IgD-negative memory B cell (primary cell): ENCODE results near the gene CEP126. TPM values are rescaled to one million over a fixed set of nuclear protein-coding genes. Genes with fewer than 3 reads are reported as not detected.
A peak's percentile ranks its signal among the peaks of the same experiment; 100 is the strongest.

Experiments used
- H3K27ac Mint-ChIP-seq, 3 donors: one replicate each; pipeline ENCODE4 v1.8.0; 2020 to 2022; ENCODE audit warnings: mild to moderate bottlenecking in 3 of 3, mixed read lengths in 3 of 3, moderate library complexity in 1 of 3
- H3K27me3 Mint-ChIP-seq: one replicate; pipeline ENCODE4 v1.8.0; 2021; ENCODE audit warnings: mixed read lengths
- H3K36me3 Mint-ChIP-seq: one replicate; pipeline ENCODE4 v1.8.0; 2020; ENCODE audit warnings: mild to moderate bottlenecking, mixed read lengths
- H3K4me1 Mint-ChIP-seq, 3 donors: one replicate each; pipeline ENCODE4 v1.8.0; 2020 to 2022; ENCODE audit warnings: mixed read lengths in 3 of 3, mild to moderate bottlenecking in 1 of 3
- H3K4me3 Mint-ChIP-seq, 4 donors: one replicate each; pipeline ENCODE4 v1.8.0; 2020 to 2022; ENCODE audit warnings: mild to moderate bottlenecking in 4 of 4, mixed read lengths in 4 of 4, moderate library complexity in 3 of 4
- H3K9me3 Mint-ChIP-seq, 3 donors: one replicate each; pipeline ENCODE4 v1.8.0; 2020 to 2021; ENCODE audit warnings: mixed read lengths in 3 of 3, mild to moderate bottlenecking in 1 of 3
- polyA plus RNA-seq: library from polyadenylated mRNA; unstranded; fragments of 300-500 nt; fragmentation: Illumina TruSeq; gene quantifications from one replicate; pipeline ENCODE4 v1.2.3, GENCODE V29; 2021

CEP126 gene
- polyA plus RNA-seq, 1 donor from 2014 or later, result 0.50 TPM

DNA sequence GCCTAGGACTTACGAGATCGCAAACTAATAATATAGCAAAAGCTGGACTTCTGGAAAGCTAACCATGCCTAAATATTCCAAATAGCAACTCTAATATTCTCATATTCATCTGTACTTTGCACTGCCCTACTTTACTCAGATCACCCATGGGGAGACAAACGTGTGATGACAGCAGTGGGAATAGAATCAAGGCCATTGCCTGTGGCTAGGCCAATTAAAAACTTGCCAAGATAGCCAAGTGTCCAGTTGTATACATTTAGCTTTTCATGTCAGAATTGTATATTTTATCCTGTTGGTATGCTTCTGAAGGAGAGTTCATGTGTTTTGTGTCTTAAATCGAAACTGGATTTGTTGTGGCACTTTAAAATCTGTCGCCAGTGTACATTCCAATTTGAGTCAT lies 1.2 kb upstream of the CEP126 start:
- Mint-ChIP-seq H3K4me3 (peak overlapping the region in 2 of 4 donors; percentile 15 to 35), H3K27me3 (no peaks in the 10 kb centered on the region), H3K9me3 (peaks cover 0 to 1% (median 0%) of the 10 kb centered on the region in 3 donors), H3K27ac (peak overlapping the region in 1 of 3 donors; percentile 19), H3K4me1 (peaks cover 20 to 24% (median 22%) of the 10 kb centered on the region in 3 donors), H3K36me3 (no peaks in the 10 kb centered on the region)

DNA sequence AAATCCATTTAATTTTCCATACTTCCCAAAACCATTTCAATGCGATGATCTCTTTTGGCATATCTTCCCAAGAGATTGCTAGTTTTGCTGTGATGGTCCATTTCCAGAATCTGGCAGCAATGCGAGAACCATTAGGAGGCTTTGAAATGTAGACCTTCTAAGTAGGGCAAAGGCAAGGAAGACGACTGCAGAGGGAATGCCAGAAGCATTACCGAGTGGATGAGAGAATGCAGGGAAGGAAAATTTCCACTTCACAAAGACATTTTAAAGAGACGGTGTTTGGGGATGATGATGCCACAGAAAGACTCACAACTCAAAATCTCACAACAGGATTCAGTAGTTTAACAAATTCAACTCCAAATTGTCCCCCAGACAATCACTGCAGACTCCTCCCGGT lies 471 bp upstream of the CEP126 start:
- peak overlapping the region; percentile 96 to 99 (median 97) for H3K27ac Mint-ChIP-seq
- H3K4me1 Mint-ChIP-seq, result peaks cover 22 to 24% (median 22%) of the 10 kb centered on the region in 3 donors
- H3K27me3 Mint-ChIP-seq, result no peaks in the 10 kb centered on the region
- no peaks in the 10 kb centered on the region for H3K36me3 Mint-ChIP-seq
- no peaks in the 10 kb centered on the region for H3K9me3 Mint-ChIP-seq
- H3K4me3 Mint-ChIP-seq, result peak overlapping the region; percentile 93 to 98 (median 94)

DNA sequence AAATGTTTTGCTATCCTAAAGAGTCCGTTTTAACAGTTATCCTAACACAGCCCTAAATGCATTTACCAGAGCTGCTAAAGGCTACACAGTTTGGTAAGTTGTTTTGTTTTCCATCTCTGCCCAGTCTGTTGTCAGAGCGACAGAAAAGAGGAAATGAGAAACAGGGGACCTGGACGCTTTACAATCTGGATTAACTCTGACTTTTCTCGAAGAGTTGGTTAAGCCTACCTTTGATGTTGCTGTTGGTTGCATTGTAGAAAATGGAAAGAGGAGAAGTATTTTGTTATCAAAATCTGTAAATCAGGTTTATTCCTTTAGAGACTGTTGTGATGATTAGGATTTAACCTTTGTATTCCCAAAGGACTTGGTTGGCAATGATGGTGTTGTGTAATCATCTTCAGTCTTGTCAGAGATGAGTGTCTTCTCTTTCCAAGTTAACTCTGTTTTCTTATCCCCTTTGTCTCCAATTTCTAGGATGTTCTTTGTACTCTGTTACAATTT lies 1.0 kb downstream of the CEP126 start:
- Mint-ChIP-seq H3K27me3 (no peaks in the 10 kb centered on the region), H3K9me3 (no peaks in the 10 kb centered on the region), H3K4me1 (peaks cover 22 to 24% (median 22%) of the 10 kb centered on the region in 3 donors), H3K36me3 (no peaks in the 10 kb centered on the region), H3K27ac (peak overlapping the region; percentile 96 to 99 (median 97)), H3K4me3 (peak overlapping the region; percentile 93 to 98 (median 94))

DNA sequence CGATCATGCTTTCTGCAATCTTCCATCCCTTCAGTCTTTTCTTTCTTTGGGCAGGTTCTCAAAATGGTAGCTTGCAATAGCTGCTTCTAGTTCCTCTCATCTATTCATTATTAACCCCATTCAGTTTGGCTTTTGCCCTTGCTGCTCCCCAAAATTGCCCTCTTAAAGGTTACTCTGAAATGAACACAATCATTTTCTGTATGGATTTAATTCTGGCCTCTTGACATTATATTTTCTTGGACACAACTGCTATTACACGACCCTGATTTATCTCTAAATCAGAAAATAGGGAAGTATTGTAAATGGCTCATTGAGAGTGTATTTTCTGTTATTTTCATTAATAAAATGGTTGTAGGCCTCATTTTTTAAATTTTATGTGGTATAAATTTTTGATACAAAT lies 1.6 kb downstream of the CEP126 start, which contains the start of gene ANGPTL5:
Gene ANGPTL5 (minus strand): TSS at position 101 of the 400 bp plus-strand sequence. CDS start 8,613 bp downstream, outside the sequence.
- Mint-ChIP-seq H3K4me1 (peaks cover 22 to 24% (median 22%) of the 10 kb centered on the region in 3 donors), H3K36me3 (no peaks in the 10 kb centered on the region), H3K27me3 (no peaks in the 10 kb centered on the region), H3K9me3 (no peaks in the 10 kb centered on the region), H3K27ac (peak within 1 kb of the TSS; percentile 96 to 99 (median 97)), H3K4me3 (peak within 1 kb of the TSS; percentile 93 to 98 (median 94))

DNA sequence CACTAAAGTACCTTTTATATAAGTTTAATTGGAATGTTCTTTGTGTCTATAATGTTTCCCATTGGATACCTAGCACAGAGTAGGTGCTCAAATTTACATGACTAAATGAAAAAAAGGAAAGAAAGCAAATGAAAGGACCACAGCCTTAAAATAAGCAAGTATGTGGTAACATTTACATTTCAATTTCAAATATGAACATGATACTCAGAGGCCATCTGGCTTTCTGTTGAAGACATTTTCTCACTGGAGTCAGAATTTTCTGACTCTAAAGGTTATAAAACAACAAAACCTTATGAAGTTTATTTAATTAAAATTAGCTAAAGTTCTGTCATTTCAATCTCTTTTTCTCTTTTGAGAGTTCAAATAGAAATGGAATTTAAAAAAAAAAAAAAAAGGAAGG lies 2.4 kb downstream of the CEP126 start:
- Mint-ChIP-seq H3K27me3 (no peaks in the 10 kb centered on the region), H3K4me1 (peaks cover 22 to 24% (median 22%) of the 10 kb centered on the region in 3 donors), H3K9me3 (no peaks in the 10 kb centered on the region), H3K4me3 (peak overlapping the region in 1 of 4 donors; percentile 49), H3K27ac (peak overlapping the region in 2 of 3 donors; percentile 83 to 97), H3K36me3 (no peaks in the 10 kb centered on the region)

DNA sequence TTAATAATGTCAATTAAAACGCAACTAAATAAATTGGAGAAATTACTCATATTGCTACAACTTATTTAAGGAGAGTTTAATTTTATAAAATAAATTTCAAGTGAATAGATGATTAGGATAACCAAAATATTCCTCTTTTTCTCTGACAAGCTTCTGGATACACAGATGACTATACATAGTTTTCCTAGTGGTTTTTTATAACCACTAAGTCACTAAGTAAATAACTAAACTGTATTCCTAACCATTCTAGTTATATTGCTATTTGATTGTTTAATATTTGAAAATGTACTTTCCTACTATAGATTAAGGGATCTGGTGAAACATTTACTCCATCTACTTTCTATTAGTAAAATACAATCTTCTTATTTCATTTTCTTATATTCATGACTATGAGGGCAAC lies 6.2 kb downstream of the CEP126 start:
- Mint-ChIP-seq H3K4me1 (peaks cover 5 to 7% (median 6%) of the 10 kb centered on the region in 3 donors), H3K9me3 (no peaks in the 10 kb centered on the region), H3K4me3 (no peak overlapping the region), H3K27ac (no peak overlapping the region), H3K27me3 (no peaks in the 10 kb centered on the region), H3K36me3 (peaks cover 2% of the 10 kb centered on the region)

DNA sequence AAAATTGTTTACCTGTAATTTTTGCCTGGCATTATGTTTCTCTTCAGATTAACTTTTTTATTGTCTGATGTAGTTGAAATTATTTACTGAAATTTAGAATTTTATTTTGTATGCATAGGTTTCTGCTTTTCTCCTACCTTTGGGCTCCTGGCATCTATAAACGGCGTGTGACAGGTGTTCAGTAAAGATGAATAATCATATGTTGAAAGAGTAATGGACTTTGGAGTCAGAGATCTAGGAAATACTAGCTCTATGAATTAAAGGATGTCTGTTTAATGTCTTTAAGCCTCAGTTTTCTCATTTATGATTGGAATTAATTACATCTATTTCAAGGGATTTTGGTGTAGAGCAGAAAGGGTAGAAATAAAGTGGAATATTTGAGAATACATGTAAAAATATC lies 8.7 kb downstream of the CEP126 start:
- Mint-ChIP-seq H3K9me3 (peaks cover 0 to 6% (median 0%) of the 10 kb centered on the region in 3 donors), H3K4me1 (peaks cover 0 to 2% (median 0%) of the 10 kb centered on the region in 3 donors), H3K4me3 (no peak overlapping the region), H3K27me3 (no peaks in the 10 kb centered on the region), H3K36me3 (peaks cover 4% of the 10 kb centered on the region), H3K27ac (no peak overlapping the region)

DNA sequence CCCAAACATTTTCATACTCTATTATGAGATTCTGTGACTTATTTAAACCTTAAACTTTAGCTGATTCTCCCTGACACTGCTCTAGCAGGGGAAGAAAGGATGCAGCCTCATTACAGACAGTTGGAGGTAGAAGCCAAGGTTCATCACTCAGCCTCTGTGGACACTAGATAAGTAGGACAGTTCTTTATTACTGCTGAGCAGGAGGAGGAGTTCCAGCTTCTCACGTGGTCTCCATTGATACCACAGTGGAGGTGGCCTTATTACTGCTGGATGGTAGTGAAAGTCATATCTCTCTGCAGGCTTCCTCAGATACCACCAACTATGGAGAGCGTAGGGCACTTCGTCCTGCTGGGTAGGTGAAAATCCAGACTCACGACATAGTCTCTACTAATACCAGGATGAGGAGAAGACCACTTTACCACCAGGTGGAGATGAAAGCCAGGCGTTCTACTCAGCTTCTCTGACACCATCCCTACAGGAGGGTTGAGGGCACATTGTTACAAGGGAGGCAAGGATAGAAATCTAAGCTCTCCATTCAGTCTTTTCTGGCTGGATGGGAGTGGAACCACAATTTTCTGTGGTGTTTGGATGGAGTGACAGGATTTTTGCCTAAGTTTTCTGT lies 14.6 kb downstream of the CEP126 start:
- no peak overlapping the region for H3K4me3 Mint-ChIP-seq
- peaks cover 0 to 8% (median 6%) of the 10 kb centered on the region in 3 donors for H3K9me3 Mint-ChIP-seq
- peaks cover 14% of the 10 kb centered on the region for H3K36me3 Mint-ChIP-seq
- H3K27me3 Mint-ChIP-seq, result no peaks in the 10 kb centered on the region
- no peaks in the 10 kb centered on the region for H3K4me1 Mint-ChIP-seq
- H3K27ac Mint-ChIP-seq, result peak overlapping the region in 1 of 3 donors; percentile 19

DNA sequence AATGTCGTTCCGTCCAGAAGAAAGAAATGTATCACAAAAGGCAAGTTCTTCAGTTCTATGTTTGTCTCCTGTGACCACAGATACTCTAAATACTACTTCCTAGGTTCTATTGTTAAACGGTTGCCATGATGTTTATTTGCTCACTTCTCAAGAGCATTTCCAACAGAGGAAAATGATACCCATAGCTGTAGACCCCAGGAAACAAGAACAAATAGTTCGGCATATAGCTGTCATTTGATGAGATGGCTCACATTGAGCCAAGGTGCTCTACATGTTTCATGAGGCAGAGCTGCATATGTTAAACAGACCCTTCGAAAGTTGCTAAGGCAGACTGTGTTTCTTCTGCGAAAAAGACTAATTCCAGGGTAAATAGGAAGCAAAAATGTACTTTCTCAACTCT lies 16.9 kb downstream of the CEP126 start:
- Mint-ChIP-seq H3K27me3 (no peaks in the 10 kb centered on the region), H3K9me3 (peaks cover 0 to 8% (median 6%) of the 10 kb centered on the region in 3 donors)

DNA sequence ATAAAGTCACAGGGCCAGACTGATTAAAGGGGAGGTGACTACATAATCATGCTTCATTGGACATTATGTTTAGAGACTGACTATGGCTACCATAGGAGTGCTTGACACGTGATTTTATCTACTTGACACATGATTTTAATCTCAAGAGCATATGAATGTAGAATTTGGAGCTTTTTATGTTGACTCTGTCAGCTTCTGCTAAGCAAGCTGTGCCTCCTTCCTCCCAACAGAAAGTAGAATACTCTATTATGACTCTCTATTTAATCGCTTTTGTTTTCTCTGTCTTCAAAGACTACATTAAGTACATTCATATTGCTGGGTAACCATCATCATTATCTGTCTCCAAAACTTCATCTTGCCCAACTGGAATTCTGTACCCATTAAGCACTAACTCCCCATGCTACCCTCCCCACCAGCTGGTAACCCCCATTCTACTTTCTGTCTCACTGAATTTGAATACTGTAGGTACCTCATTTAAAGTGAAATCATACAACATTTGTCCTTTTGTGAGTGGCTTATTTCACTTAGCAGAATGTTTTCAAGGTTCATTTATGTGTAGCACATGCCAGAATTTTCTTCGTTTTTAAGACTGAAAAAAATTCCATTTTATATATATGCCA lies 26.2 kb downstream of the CEP126 start:
- Mint-ChIP-seq H3K4me3 (no peak overlapping the region), H3K36me3 (peaks cover 8% of the 10 kb centered on the region), H3K9me3 (no peaks in the 10 kb centered on the region), H3K4me1 (peaks cover 0 to 3% (median 3%) of the 10 kb centered on the region in 3 donors), H3K27me3 (no peaks in the 10 kb centered on the region), H3K27ac (no peak overlapping the region)

More for the DNA sequence above, 16.9 kb downstream of the CEP126 start:
- H3K4me1 Mint-ChIP-seq, result no peaks in the 10 kb centered on the region
- H3K27ac Mint-ChIP-seq, result no peak overlapping the region
- H3K4me3 Mint-ChIP-seq, result no peak overlapping the region
- H3K36me3 Mint-ChIP-seq, result peaks cover 15% of the 10 kb centered on the region

DNA sequence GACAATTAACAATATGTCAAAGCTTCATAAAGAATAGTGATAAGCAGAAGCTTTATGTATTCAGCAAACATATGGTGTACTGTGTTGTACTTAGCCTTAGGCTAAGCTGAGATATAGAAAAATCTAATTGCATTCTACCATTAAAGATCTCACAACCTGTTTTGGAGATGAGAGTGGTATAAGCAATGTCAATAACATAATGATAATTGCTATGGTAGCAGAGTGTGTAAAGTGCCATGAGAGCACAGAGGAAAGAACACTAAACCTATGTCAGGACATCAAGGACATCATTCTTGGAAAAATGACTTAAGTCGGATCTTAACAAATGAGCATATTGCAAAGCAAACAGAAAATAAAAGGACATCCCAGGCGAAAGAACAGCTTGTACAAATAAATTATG lies 30.1 kb downstream of the CEP126 start:
- no peaks in the 10 kb centered on the region for H3K9me3 Mint-ChIP-seq
- H3K27me3 Mint-ChIP-seq, result no peaks in the 10 kb centered on the region
- H3K4me1 Mint-ChIP-seq, result peaks cover 0 to 3% (median 1%) of the 10 kb centered on the region in 3 donors

DNA sequence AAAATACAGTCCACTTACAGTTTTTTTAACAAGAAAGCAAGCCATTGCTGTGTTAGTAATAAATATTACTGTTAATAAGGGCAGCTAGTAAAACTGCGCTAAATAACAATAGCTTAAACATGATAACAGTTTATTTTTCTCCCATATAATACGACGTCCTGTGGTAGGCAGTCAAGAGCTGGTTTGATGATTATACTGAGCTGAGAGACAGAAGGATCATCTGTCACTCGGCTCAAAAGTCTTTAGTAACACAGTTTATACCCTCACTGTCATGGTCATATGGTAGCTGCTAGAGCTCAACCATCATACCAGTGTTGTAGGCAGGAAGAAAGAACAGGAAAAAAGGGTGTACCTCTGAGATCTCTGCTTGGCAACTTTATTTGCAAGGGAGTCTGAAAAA lies 30.6 kb downstream of the CEP126 start:
- no peak overlapping the region for H3K27ac Mint-ChIP-seq
- H3K36me3 Mint-ChIP-seq, result peaks cover 8% of the 10 kb centered on the region
- H3K9me3 Mint-ChIP-seq, result no peaks in the 10 kb centered on the region
- H3K4me3 Mint-ChIP-seq, result no peak overlapping the region
- H3K4me1 Mint-ChIP-seq, result peaks cover 0 to 3% (median 1%) of the 10 kb centered on the region in 3 donors
- H3K27me3 Mint-ChIP-seq, result no peaks in the 10 kb centered on the region

More for the DNA sequence above, 30.1 kb downstream of the CEP126 start:
- Mint-ChIP-seq H3K27ac (no peak overlapping the region), H3K36me3 (peaks cover 8% of the 10 kb centered on the region), H3K4me3 (no peak overlapping the region)

DNA sequence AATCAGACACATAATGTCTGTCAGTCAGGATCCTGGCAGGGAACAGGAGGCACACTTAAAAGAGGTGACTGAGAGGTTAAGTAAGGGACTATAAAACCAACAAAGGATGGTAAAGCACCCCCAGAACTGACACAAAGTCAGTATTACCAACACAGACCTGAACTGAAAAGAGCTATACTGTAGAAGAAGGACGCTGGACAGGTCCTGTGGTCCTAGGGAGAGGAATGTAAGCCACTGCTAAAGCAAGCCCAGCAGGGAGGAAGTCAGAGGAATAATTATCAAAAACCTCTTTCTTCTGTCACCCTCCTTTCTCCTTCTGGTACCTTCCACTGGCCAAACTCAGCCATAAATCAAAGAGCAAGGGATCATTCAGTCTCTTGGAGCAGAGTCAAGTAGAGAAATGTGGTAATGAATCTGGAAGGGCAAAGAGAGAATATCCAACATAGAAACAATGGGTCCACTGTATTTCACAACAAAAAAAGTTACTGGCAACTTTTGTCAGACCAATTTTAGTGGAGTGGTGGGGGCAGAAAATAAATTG lies 34.9 kb downstream of the CEP126 start:
- H3K4me1 Mint-ChIP-seq, result no peaks in the 10 kb centered on the region
- H3K36me3 Mint-ChIP-seq, result peaks cover 3% of the 10 kb centered on the region
- no peaks in the 10 kb centered on the region for H3K27me3 Mint-ChIP-seq
- H3K4me3 Mint-ChIP-seq, result no peak overlapping the region
- no peaks in the 10 kb centered on the region for H3K9me3 Mint-ChIP-seq
- no peak overlapping the region for H3K27ac Mint-ChIP-seq

DNA sequence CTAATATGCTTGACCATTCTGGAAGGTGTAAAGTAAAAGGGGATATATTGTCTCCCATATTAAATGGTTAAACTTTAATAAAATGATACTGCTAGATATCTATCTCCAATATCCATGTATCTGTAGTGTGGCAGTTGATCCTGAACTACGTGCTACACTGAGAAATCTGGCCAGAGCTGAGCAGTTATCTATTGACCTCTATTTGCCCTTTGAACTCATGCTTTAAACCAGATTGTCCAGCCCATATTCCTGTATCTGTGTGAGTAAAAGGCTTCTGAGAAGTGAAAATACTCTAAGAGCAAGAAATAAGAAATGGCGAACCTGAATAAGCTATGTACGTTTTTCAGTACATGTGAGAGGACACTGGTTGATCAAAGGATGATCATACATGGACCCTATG lies 40.5 kb downstream of the CEP126 start:
- H3K9me3 Mint-ChIP-seq, result no peaks in the 10 kb centered on the region
- no peaks in the 10 kb centered on the region for H3K27me3 Mint-ChIP-seq
- H3K4me1 Mint-ChIP-seq, result no peaks in the 10 kb centered on the region
- no peak overlapping the region for H3K4me3 Mint-ChIP-seq
- H3K36me3 Mint-ChIP-seq, result peaks cover 5% of the 10 kb centered on the region
- no peak overlapping the region for H3K27ac Mint-ChIP-seq

DNA sequence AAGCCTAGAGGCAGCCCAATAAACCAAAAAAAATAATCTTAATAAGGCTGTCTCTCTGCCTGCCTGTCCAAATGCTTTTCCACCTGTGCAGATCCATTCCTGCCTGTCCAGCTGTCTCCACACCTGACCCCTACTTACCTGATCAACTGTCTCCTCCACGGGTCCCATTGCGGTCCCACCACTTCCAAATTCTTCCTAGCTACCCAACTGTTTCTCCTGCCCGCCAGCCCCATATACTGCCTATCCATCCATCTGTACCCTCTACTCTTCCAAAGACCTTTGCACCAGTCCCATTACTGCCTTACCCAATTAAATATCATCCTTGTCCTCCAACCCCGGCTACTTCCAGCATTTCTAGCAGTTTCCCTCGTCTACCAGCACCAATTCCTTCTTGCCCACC lies 40.9 kb downstream of the CEP126 start:
- H3K4me1 Mint-ChIP-seq, result no peaks in the 10 kb centered on the region
- peaks cover 5% of the 10 kb centered on the region for H3K36me3 Mint-ChIP-seq
- H3K27me3 Mint-ChIP-seq, result no peaks in the 10 kb centered on the region
- no peak overlapping the region for H3K4me3 Mint-ChIP-seq
- H3K9me3 Mint-ChIP-seq, result no peaks in the 10 kb centered on the region
- no peak overlapping the region for H3K27ac Mint-ChIP-seq
